Heart right ventricle (tissue), 16 donors: Measurements from ENCODE around the gene FGF22. TPM values are rescaled to one million over a fixed set of nuclear protein-coding genes. Genes with fewer than 3 reads are reported as not detected.

ENCODE experiments used
- ATAC-seq, 8 donors: fragments of 200-7000 bp; cut with Tn5 transposase; one replicate each; pipeline ENCODE4 v1.9.1; 2020; ENCODE audit warnings: mild to moderate bottlenecking in 8 of 8, moderate library complexity in 8 of 8, moderate number of reproducible peaks in 1 of 8
- DNase-seq, 2 donors: peaks; one replicate each; pipeline ENCODE4 v3.0.0-alpha.2; 2020
- H3K27ac ChIP-seq, 10 donors: fragments of 200-600 bp; sonication (generic) in 2 of 10; one replicate each; pipeline versions ENCODE4 v1.5.0 to v1.8.0; 2020 to 2022; ENCODE audit warnings: mild to moderate bottlenecking in 3 of 10
- H3K27me3 ChIP-seq, 7 donors: fragments of 200-600 bp; one replicate each; pipeline ENCODE4 v1.8.0; 2021 to 2022; ENCODE audit warnings: mild to moderate bottlenecking in 2 of 7
- H3K36me3 ChIP-seq, 9 donors: fragments of 200-600 bp; sonication (generic) in 1 of 9; one replicate each; pipeline versions ENCODE4 v1.5.0 to v1.8.0; 2020 to 2022; ENCODE audit warnings: mild to moderate bottlenecking in 2 of 9
- H3K4me1 ChIP-seq, 9 donors: fragments of 200-600 bp; sonication (generic) in 1 of 9; one replicate each; pipeline versions ENCODE4 v1.5.0 to v1.8.0; 2020 to 2022; ENCODE audit warnings: mild to moderate bottlenecking in 4 of 9
- H3K4me3 ChIP-seq, 10 donors: fragments of 200-600 bp; sonication (generic) in 2 of 10; one replicate each; pipeline versions ENCODE4 v1.5.0 to v1.8.0; 2020 to 2022; ENCODE audit warnings: mild to moderate bottlenecking in 7 of 10, moderate library complexity in 2 of 10
- H3K9me3 ChIP-seq, 11 donors: fragments of 200-600 bp in 10 of 11; sonication (generic) in 2 of 11; one replicate each; pipeline versions ENCODE4 v1.5.0 to v1.8.0; 2013 to 2022; ENCODE audit warnings: mild to moderate bottlenecking in 2 of 11, control low read depth in 1 of 11, moderate library complexity in 1 of 11
- WGBS, 2 donors: extraction: QIAGEN DNeasy Blood & Tissue Kit; methylation state at CpG; one replicate each; pipeline ENCODE4 v1.1.7; 2013; ENCODE audit warnings: inconsistent platforms in 1 of 2; 5-methylcytosine and 5-hydroxymethylcytosine counted together
- intact Hi-C, 10 donors: fragments of 100-400 bp; cut with DNase I; formaldehyde crosslinking; loops; one replicate each; pipeline versions ENCODE4 v1.11.1 to v1.14.2; 2022
- polyA plus RNA-seq, 2 donors: library from polyadenylated mRNA; stranded (reverse); fragments of 200-250 nt; gene quantifications; one replicate each; pipeline ENCODE4 v1.2.3, GENCODE V29; 2013
- total RNA-seq, 10 donors: library from RNA; stranded (reverse); fragmentation: NEBNext Ultra II Directional in 3 of 10; extraction: Animal tissue kit (Norgen Biotek cat#: 25700) in 3 of 10; gene quantifications; one replicate each; pipeline versions ENCODE4 v1.2.1 to v1.2.4, GENCODE V29; 2021 to 2023
- TF ChIP-seq, protein P1 (sequence below), 9 donors: fragments of 200-600 bp; sonication (generic) in 2 of 9; IDR thresholded peaks; one replicate each; pipeline versions ENCODE4 v1.5.0 to v1.8.0; 2021 to 2022; ENCODE audit warnings: antibody characterized with exemption in 9 of 9, mild to moderate bottlenecking in 5 of 9, moderate library complexity in 1 of 9
- donor health status: Arrhythmogenic right ventricular cardiomyopathy.
- donor health status: ischemic (EF 13 %, LVEDD 7.1; RV severe dilation, severe dysfunction).
- donor health status: healthy with polysubstance abuse.
- donor health status: DM: no; HTN: yes; CAD: no.
- donor health status: DM: no; HTN: no; CAD: no.
- donor health status: ischemic (EF 25% LVEDD 6.9; RV normal size, moderate dysfunction).
- donor health status: ischemic (EF 25% LVEDD 5.7; RV mildly dilated, moderate dysfunction).
- donor health status: healthy.
- donor health status: DM: yes; HTN: yes; CAD: no.
- donor health status: Ischemic cardiomyopathy.
- donor health status: ischemic (EF 35%, LVEDD 5.7; RV mildly dilated, moderate dysfunction).
- donor health status: nonischemic (EF 11% LVEDD 7.7; RV severe dilation, severe dysfunction).
- donor health status: DM: yes; HTN: yes; CAD: no.
- donor health status: PGD.
- donor health status: ischemic (EF 29% LVEDD 5.4; RV normal size, mild dysfunction).
- donor health status: nonischemic (EF 23%, LVEDD 6.1; RV moderate dilation, normal function).

The FGF22 gene
- total and polyA plus RNA-seq, 12 donors: 0.16 to 0.44 (median 0.30) TPM; not detected in 5

DNA sequence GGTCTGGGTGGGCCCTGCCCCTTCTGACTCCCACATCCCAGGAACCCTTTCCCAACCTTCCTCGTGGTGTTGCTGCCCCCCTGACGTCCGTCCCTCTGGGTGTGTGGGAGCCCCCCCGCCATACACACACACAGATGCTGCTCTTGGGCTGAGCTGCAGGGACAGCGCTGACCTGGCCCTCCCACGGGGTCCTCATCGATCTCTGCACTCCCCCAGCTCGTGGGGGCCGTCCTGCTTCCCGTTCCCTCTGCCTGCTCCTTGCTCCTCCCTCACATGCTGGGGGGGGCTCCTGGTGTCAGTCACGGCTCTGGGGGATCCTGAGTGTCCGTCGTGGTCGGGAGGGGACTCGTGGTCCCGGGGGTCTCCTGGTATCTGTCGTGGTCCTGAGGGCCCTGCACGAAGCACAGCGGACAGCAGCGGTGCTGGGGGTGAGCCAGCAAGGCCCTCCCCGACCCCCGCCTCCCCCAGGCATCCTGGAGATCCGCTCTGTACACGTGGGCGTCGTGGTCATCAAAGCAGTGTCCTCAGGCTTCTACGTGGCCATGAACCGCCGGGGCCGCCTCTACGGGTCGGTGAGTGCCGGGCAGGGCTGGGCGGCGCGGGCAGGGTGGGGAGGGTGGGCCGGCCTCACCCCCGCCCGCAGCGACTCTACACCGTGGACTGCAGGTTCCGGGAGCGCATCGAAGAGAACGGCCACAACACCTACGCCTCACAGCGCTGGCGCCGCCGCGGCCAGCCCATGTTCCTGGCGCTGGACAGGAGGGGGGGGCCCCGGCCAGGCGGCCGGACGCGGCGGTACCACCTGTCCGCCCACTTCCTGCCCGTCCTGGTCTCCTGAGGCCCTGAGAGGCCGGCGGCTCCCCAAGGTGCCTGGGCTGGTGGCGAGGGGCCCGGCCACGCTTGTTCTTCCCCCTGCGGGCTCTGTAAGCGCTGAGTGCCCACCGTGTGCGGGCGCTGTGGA lies 3.4 kb downstream of the FGF22 start:
- intact Hi-C loops: no loop called here

DNA sequence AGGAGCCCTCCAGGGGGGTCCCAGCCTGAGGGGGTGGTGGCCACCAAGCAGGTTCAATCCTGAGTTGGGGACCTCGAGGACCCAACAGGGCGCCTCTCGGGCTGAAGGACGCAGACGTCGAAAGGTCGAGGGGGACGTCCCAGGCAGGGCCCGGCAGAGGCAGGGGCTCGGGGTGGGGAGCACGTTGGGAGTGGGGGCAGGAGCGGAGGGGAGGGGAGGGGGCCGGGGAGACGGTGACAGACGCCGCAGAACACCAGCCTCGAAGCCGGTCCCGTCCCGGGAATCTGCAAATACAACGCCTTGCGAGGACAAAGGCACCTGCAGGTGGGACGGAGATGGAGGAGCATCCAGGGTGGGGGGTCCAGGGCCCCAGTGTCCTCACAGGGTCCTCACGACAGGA lies 4.1 kb downstream of the FGF22 start:
- DNase-seq (no peak), ATAC-seq (no peak)
- intact Hi-C loops: no loop called here
- Histone ChIP-seq H3K36me3 (peaks cover 0 to 41% (median 20%) of the 10 kb centered on the region in 9 donors), H3K4me1 (peaks cover 4 to 8% (median 7%) of the 10 kb centered on the region in 9 donors), H3K9me3 (no peaks in the 10 kb centered on the region), H3K27ac (no peak overlapping the region), H3K27me3 (peaks cover 0 to 10% (median 0%) of the 10 kb centered on the region in 7 donors), H3K4me3 (no peak overlapping the region)
- TF ChIP-seq, protein P1, sequence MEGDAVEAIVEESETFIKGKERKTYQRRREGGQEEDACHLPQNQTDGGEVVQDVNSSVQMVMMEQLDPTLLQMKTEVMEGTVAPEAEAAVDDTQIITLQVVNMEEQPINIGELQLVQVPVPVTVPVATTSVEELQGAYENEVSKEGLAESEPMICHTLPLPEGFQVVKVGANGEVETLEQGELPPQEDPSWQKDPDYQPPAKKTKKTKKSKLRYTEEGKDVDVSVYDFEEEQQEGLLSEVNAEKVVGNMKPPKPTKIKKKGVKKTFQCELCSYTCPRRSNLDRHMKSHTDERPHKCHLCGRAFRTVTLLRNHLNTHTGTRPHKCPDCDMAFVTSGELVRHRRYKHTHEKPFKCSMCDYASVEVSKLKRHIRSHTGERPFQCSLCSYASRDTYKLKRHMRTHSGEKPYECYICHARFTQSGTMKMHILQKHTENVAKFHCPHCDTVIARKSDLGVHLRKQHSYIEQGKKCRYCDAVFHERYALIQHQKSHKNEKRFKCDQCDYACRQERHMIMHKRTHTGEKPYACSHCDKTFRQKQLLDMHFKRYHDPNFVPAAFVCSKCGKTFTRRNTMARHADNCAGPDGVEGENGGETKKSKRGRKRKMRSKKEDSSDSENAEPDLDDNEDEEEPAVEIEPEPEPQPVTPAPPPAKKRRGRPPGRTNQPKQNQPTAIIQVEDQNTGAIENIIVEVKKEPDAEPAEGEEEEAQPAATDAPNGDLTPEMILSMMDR (IDR thresholded peaks at IDR 0.05): no peak
- 91% methylated on average over 22 to 24 of the region's 24 CpGs for WGBS, 2 donors

More for the DNA sequence above, 3.4 kb downstream of the FGF22 start:
- H3K4me1 ChIP-seq: peaks cover 4 to 12% (median 10%) of the 10 kb centered on the region in 9 donors
- 80 to 84% methylated on average over 64 to 70 of the region's 70 CpGs for WGBS, 2 donors
- peaks cover 0 to 34% (median 14%) of the 10 kb centered on the region in 9 donors for H3K36me3 ChIP-seq
- H3K27me3 ChIP-seq: peaks cover 0 to 16% (median 0%) of the 10 kb centered on the region in 7 donors
- TF ChIP-seq, protein P1 (IDR thresholded peaks at IDR 0.05): no peak
- no peak overlapping the region for H3K4me3 ChIP-seq
- H3K9me3 ChIP-seq: no peaks in the 10 kb centered on the region
- no peak overlapping the region for H3K27ac ChIP-seq
- DNase-seq (no peak), ATAC-seq (no peak)

DNA sequence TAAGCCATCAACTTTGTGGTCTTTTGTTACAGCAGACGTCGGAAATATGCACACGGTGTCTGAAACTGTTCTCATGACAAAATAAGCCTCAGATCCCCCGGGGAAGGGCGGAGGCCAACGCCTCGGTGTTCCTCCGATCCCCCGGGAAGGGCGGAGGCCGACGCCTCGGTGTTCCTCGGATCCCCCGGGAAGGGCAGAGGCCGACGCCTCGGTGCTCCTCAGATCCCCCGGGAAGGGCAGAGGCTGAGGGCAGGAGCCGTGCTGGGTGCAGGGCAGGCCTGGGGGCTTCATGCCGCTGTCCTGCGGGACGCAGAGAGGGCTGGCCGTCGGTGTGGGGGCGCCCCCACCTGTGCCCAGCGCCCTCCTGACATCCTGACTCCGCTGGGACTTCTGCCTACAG lies 4.7 kb downstream of the FGF22 start:
- no peak overlapping the region for H3K27ac ChIP-seq
- 65 to 69% methylated on average over 28 of the region's 28 CpGs for WGBS, 2 donors
- no peak for DNase-seq
- no peak for ATAC-seq
- H3K4me1 ChIP-seq: peaks cover 0 to 2% (median under 1%) of the 10 kb centered on the region in 9 donors
- H3K4me3 ChIP-seq: no peak overlapping the region
- peaks cover 0 to 5% (median 0%) of the 10 kb centered on the region in 7 donors for H3K27me3 ChIP-seq
- peaks cover 1 to 47% (median 26%) of the 10 kb centered on the region in 9 donors for H3K36me3 ChIP-seq
- intact Hi-C loops: no loop called here
- H3K9me3 ChIP-seq: no peaks in the 10 kb centered on the region
- TF ChIP-seq, protein P1 (IDR thresholded peaks at IDR 0.05): no peak

DNA sequence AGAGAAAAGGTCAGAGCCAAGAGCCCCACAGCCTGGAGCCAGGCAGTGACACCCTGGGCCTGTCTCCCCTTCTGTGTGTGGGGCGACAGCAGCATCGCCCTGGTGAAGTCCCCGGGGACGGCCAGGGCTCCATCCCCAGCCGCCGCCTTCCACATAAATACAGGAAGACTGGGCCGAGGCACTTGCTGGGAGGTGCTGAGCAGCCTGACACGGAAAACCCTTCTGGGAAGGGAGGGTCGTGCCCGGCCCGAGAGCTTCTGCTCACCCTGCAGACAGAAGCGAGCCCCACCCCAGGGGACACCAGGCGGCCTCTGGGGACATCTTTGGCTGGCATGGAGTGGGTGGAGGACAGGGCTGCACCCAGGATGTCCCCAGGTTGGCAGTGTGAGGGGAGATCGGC lies 5.1 kb downstream of the FGF22 start:
- Histone ChIP-seq H3K27ac (no peak overlapping the region), H3K27me3 (peaks cover 0 to 5% (median 0%) of the 10 kb centered on the region in 7 donors), H3K4me1 (no peaks in the 10 kb centered on the region), H3K36me3 (peaks cover 3 to 51% (median 29%) of the 10 kb centered on the region in 9 donors), H3K9me3 (no peaks in the 10 kb centered on the region), H3K4me3 (no peak overlapping the region)
- no peak for ATAC-seq
- no peak for DNase-seq
- TF ChIP-seq, protein P1 (IDR thresholded peaks at IDR 0.05): no peak
- 87 to 89% methylated on average over 14 of the region's 14 CpGs for WGBS, 2 donors
- intact Hi-C loops: no loop called here
